Measurements from ENCODE around the gene CLDN16. TPM values are rescaled to one million over a fixed set of nuclear protein-coding genes. Genes with fewer than 3 reads are reported as not detected.

The CLDN16 gene
- total RNA-seq, 1 donor from 2014 or later = not detected

DNA sequence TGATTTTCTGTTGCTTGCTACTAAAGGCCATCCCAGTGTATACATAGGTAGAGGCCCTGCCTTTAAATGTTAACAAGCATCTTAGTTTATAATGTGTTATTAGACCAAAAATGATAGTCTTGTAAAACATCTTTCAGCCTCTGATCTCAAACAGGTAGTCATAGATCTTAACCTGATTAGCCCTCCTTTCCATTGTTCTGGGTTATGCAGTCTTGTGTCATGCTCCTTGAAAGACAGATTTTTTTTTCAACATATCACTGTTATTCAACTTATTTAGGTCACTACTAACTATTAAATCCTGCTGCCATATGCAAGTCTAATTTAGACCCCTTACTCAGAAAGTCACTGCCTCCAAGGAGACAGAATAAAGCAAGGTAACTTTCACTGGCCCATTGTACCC lies 19.1 kb upstream of the CLDN16 start:
- H3K4me3 Mint-ChIP-seq (ENCODE audit: unreplicated experiment) = no peak overlapping the region
- H3K27me3 Mint-ChIP-seq (ENCODE audit: unreplicated experiment) = no peaks in the 10 kb centered on the region
- H3K36me3 Mint-ChIP-seq (ENCODE audit: unreplicated experiment) = no peaks in the 10 kb centered on the region
- peaks cover 5% of the 10 kb centered on the region for H3K4me1 Mint-ChIP-seq (ENCODE audit: low read depth, unreplicated experiment)
- no peak overlapping the region for H3K27ac Mint-ChIP-seq (ENCODE audit: unreplicated experiment)
- TF ChIP-seq, protein P1, sequence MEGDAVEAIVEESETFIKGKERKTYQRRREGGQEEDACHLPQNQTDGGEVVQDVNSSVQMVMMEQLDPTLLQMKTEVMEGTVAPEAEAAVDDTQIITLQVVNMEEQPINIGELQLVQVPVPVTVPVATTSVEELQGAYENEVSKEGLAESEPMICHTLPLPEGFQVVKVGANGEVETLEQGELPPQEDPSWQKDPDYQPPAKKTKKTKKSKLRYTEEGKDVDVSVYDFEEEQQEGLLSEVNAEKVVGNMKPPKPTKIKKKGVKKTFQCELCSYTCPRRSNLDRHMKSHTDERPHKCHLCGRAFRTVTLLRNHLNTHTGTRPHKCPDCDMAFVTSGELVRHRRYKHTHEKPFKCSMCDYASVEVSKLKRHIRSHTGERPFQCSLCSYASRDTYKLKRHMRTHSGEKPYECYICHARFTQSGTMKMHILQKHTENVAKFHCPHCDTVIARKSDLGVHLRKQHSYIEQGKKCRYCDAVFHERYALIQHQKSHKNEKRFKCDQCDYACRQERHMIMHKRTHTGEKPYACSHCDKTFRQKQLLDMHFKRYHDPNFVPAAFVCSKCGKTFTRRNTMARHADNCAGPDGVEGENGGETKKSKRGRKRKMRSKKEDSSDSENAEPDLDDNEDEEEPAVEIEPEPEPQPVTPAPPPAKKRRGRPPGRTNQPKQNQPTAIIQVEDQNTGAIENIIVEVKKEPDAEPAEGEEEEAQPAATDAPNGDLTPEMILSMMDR (IDR thresholded peaks at IDR 0.05; ENCODE audit: partially characterized antibody, unreplicated experiment) = no peak
- no peaks in the 10 kb centered on the region for H3K9me3 Mint-ChIP-seq (ENCODE audit: unreplicated experiment)
- no peak for DNase-seq

DNA sequence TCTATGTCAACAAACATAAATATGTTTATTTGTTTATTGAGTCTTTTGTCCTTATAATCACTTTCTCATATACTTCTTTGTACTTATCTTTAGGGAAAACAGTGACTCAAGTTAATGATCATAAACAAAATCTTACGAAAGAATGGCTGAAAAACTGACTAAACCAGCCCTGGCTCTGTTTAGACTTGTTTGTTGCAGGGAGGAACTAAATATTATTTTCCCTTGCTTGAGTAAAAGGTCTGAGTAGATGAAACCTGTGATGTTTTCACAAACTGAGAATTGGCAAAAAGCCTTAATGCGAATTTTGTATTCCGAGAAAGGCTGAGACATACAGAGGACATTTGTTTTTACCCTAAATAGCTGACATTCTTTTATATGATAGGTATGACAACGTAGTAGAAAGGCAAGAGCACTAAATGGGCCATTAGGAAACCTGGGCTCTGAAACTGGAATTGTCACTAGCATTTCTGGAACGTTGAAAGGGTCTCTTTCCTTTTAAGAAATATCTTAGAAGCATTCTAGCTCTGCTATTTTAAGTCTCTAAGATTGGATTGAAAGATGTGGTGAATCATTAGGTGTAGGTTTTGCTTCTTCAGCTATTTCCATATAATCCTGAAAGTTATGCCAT lies 18.2 kb upstream of the CLDN16 start:
- H3K27me3 Mint-ChIP-seq (ENCODE audit: unreplicated experiment) = no peaks in the 10 kb centered on the region
- H3K27ac Mint-ChIP-seq (ENCODE audit: unreplicated experiment) = no peak overlapping the region
- no peaks in the 10 kb centered on the region for H3K9me3 Mint-ChIP-seq (ENCODE audit: unreplicated experiment)
- H3K4me1 Mint-ChIP-seq (ENCODE audit: low read depth, unreplicated experiment) = no peaks in the 10 kb centered on the region
- no peak for DNase-seq
- TF ChIP-seq, protein P1 (IDR thresholded peaks at IDR 0.05; ENCODE audit: partially characterized antibody, unreplicated experiment) = no peak
- no peaks in the 10 kb centered on the region for H3K36me3 Mint-ChIP-seq (ENCODE audit: unreplicated experiment)
- no peak overlapping the region for H3K4me3 Mint-ChIP-seq (ENCODE audit: unreplicated experiment)

DNA sequence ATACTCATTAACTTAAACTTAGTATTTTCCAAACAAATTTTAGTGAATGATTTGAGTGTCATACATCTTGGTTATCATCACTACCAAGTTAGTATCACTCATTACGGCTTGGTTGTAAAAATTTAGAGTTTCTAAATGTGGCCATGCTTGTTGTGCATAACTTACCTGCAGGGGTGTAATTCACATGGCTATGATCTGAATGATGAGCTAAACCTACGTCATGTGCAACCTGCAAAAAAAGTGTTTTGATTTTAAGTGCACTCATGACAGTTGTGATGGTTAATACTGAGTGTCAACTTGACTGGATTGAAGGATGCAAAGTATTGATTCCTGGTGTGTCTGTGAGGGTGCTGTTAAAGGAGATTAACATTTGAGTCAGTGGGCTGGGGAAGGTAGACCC lies 17.6 kb upstream of the CLDN16 start:
- H3K27ac Mint-ChIP-seq (ENCODE audit: unreplicated experiment) = no peak overlapping the region
- TF ChIP-seq, protein P1 (IDR thresholded peaks at IDR 0.05; ENCODE audit: partially characterized antibody, unreplicated experiment) = no peak
- no peaks in the 10 kb centered on the region for H3K27me3 Mint-ChIP-seq (ENCODE audit: unreplicated experiment)
- H3K4me1 Mint-ChIP-seq (ENCODE audit: low read depth, unreplicated experiment) = no peaks in the 10 kb centered on the region
- DNase-seq = no peak
- no peaks in the 10 kb centered on the region for H3K9me3 Mint-ChIP-seq (ENCODE audit: unreplicated experiment)
- no peak overlapping the region for H3K4me3 Mint-ChIP-seq (ENCODE audit: unreplicated experiment)
- H3K36me3 Mint-ChIP-seq (ENCODE audit: unreplicated experiment) = no peaks in the 10 kb centered on the region

DNA sequence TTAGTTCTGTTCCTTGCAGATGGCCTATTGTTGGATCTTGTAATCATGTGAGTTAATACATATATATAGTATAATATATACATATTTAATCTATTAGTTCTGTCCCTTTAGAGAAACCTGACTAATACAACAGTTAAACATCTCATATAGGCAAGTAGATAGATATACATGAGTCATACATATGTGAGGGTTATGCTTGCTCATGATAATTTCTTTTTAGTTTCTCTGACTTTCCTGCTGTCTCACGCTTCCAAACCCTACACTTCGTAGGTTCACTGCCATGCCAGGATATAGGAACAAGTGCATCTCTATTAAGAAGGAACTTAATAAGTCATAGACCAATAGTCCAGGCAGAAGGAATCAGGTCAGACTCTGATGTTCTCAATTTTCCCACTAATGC lies 16.8 kb upstream of the CLDN16 start:
- no peaks in the 10 kb centered on the region for H3K36me3 Mint-ChIP-seq (ENCODE audit: unreplicated experiment)

DNA sequence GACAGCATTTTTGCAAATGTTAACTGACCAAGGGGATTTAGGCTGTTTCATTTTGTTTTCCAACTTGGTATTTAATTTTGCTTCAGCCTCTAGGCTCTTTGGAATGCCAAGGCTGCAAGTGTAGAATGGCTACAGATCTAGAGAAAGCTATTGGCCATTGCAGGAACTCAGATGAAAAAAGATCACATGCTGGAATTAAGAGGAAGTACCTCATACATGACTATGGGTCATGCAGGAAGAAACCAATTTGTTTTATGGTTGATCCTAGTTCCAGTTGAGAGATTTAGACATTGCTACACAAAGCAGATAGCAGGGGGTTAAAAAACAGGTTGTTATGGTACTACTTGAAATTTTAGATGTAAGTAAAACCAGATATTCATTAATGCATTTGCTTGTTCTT lies 12.7 kb upstream of the CLDN16 start:
- Mint-ChIP-seq H3K36me3 (ENCODE audit: unreplicated experiment) (no peaks in the 10 kb centered on the region), H3K27ac (ENCODE audit: unreplicated experiment) (no peak overlapping the region), H3K4me1 (ENCODE audit: low read depth, unreplicated experiment) (no peaks in the 10 kb centered on the region), H3K9me3 (ENCODE audit: unreplicated experiment) (no peaks in the 10 kb centered on the region), H3K4me3 (ENCODE audit: unreplicated experiment) (no peak overlapping the region), H3K27me3 (ENCODE audit: unreplicated experiment) (no peaks in the 10 kb centered on the region)
- TF ChIP-seq, protein P1 (IDR thresholded peaks at IDR 0.05; ENCODE audit: partially characterized antibody, unreplicated experiment) = no peak
- no peak for DNase-seq

More for the DNA sequence above, 16.8 kb upstream of the CLDN16 start:
- Mint-ChIP-seq H3K27ac (ENCODE audit: unreplicated experiment) (no peak overlapping the region), H3K9me3 (ENCODE audit: unreplicated experiment) (no peaks in the 10 kb centered on the region), H3K27me3 (ENCODE audit: unreplicated experiment) (no peaks in the 10 kb centered on the region), H3K4me1 (ENCODE audit: low read depth, unreplicated experiment) (no peaks in the 10 kb centered on the region), H3K4me3 (ENCODE audit: unreplicated experiment) (no peak overlapping the region)
- TF ChIP-seq, protein P1 (IDR thresholded peaks at IDR 0.05; ENCODE audit: partially characterized antibody, unreplicated experiment) = no peak
- DNase-seq = no peak
